Uterus (tissue), 2 donors: ENCODE results near the gene PPP2R1B.

Experiments used
- POLR2A ChIP-seq, 2 donors: fragments of 450-650 bp; IDR thresholded peaks; one replicate each; pipeline ENCODE4 v1.6.1; 2016; ENCODE audit warnings: antibody characterized with exemption in 2 of 2, mild to moderate bottlenecking in 1 of 2, moderate library complexity in 1 of 2
- TF ChIP-seq, protein P1 (sequence below), 4 experiments: fragments of 200-600 bp in 2 of 4; fragments of 450-650 bp in 2 of 4; sonication (generic) in 2 of 4; IDR thresholded peaks; one replicate each; pipeline ENCODE4 v1.5.1; 2016 to 2019; ENCODE audit warnings: antibody characterized with exemption in 4 of 4, mild to moderate bottlenecking in 2 of 4, moderate library complexity in 1 of 4

DNA sequence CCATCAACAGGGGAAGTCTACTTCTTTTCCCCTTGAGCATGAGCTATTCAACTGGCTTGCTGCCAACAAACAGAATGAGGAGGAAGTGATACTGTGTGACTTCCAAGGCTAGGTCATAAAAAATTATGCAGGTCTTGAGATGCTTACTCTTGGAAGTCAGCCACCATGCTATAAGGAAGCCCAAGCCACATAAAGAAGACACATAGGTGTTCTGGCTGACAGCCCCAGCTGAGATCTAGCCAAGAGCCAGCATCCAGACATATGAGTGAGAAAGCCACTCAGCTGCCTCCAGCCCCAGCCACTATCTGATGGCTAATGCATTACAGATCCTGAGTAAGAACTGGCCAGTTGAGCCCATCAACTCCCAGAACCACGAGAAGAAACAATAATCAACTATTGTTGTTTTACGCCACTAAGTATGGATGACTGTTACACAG, 31.0 kb upstream of the PPP2R1B start:
- TF ChIP-seq, protein P1, sequence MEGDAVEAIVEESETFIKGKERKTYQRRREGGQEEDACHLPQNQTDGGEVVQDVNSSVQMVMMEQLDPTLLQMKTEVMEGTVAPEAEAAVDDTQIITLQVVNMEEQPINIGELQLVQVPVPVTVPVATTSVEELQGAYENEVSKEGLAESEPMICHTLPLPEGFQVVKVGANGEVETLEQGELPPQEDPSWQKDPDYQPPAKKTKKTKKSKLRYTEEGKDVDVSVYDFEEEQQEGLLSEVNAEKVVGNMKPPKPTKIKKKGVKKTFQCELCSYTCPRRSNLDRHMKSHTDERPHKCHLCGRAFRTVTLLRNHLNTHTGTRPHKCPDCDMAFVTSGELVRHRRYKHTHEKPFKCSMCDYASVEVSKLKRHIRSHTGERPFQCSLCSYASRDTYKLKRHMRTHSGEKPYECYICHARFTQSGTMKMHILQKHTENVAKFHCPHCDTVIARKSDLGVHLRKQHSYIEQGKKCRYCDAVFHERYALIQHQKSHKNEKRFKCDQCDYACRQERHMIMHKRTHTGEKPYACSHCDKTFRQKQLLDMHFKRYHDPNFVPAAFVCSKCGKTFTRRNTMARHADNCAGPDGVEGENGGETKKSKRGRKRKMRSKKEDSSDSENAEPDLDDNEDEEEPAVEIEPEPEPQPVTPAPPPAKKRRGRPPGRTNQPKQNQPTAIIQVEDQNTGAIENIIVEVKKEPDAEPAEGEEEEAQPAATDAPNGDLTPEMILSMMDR (IDR thresholded peaks at IDR 0.05), result no peak
- TF ChIP-seq POLR2A (IDR thresholded peaks at IDR 0.05), result no peak
